NCI-H510A (cell line): ENCODE measurements around the gene COX7A2L.

Experiments used
- DNase-seq: peaks from one replicate; lab custom pipeline; 2025; lab: John Stamatoyannopoulos, UW

COX7A2L gene

DNA sequence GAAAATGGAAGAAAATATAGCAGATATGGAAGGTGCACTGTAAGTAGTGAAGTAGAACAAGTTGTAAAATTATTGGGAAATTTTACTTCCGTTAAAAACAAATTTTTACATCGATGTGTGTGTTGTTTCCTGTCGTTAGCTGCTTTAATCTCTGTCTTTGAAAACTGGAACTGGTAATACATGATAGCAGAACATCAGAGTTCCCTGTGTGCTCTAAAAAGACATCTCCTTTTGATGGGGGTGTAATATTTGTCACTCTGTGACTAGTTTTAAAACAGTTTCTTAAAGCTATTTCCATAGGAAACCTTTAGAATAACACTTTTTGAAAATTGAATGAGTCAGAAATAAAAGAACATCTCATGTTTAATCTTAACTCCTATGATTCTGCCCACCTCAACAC, 43.5 kb downstream of the COX7A2L start:
- DNase-seq, result no peak

GRCh38 chr2:42316910-42317309, 44.1 kb downstream of the COX7A2L start:
- no peak for DNase-seq

DNA sequence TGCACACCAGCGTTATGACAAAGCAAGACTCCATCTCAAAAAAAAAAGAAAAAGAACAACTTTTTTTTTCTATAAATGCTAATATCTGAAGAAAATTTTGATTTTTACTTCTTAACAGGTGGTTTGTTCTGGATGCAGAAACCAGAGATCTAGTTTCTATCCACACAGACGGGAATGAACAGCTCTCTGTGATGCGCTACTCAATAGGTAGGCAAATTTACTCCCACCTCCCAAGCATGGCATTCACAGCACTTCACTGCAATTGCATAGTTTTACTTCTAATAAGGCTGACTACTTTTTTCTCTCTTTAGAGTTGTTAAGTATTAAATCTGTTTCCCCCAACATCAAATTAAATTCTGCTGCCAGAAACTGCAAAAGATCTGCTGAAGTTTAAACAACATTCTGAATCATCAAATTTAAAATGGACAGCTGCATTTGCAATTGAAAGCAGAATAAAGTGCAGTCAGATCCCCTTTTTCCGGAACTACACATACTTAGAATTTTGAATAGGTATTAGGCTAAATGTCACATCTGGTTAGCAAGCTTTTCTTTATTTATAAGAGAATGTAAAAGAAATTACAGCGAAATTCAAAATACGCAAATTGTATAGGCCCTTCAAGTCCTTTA, 45.1 kb downstream of the COX7A2L start:
- no peak for DNase-seq

- DNase-seq, result no peak
These were observed 46.0 kb downstream of the COX7A2L start for GRCh38 chr2:42314892-42315468.

GRCh38 chr2:42312106-42312505, 48.9 kb downstream of the COX7A2L start:
- no peak for DNase-seq

DNA sequence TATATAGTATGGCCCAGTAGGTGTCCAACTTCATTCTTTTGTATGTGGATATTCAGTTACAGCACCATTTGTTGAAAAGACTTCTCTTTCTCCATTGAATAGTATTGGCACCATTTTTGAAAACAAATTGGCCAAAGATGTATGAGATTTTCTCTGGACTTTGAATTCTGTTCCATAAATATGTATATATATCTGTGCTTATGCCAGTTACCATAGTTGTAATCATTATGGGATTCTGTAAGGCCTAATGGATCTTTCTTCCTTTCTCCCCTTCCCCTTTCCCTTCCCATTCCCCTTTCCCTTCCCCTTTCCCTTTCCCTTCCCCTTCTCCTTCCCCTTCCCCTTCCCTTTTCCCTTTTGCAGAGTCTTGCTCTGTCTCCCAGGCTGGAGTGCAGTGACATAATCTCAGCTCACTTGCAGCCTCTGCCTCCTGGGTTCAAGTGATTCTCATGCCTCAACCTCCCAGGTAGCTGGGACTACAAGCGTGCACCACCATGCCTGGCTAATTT, 51.0 kb downstream of the COX7A2L start:
- no peak for DNase-seq

DNA sequence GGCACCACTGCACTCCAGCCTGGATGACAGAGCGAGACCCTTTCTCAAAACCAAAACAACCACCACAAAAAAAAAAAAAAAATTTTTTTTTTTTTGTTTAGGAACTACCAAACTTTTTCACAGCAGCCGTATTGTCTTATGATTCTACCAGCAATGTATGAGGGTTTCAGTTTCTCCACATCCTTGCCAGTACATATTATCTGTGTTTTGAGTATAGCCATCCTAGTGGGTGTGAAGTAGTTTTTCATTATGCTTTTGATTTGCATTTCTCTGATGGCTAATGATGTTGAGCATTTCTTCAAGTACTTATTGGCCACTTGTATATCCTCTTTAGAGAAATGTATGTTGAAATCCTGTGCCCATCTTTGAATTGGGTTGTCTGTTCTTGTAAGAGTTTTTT, 51.7 kb downstream of the COX7A2L start:
- DNase-seq, result no peak

GRCh38 chr2:42307180-42307579, 53.8 kb downstream of the COX7A2L start:
- DNase-seq, result no peak

- no peak for DNase-seq
These were observed 56.8 kb downstream of the COX7A2L start for GRCh38 chr2:42304059-42304713.

DNA sequence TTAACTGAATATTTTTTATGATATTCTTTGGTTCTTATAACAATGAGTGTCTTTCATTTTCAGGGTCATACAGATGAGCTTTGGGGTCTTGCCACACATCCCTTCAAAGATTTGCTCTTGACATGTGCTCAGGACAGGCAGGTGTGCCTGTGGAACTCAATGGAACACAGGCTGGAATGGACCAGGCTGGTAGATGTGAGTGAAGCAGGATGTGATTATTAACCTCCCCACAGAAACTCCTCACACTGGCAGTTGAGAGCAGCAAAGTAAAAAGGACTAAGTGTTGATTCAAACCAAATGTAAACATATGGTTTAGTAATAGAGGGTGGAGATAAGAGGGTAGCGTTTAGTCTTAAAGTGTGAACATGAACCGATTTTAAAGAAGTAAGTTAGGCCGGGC, 57.8 kb downstream of the COX7A2L start:
- DNase-seq, result peak; percentile 18

- DNase-seq, result no peak
These were observed 60.5 kb downstream of the COX7A2L start for GRCh38 chr2:42300527-42300926.
